ENCODE measurements around the gene ANGEL1. TPM values are rescaled to one million over a fixed set of nuclear protein-coding genes. Genes with fewer than 3 reads are reported as not detected.

ANGEL1 gene
- total and polyA plus RNA-seq, 4 donors = 5.2 to 15.9 (median 9.6) TPM

- WGBS = 71% methylated on average over 7 of the region's 7 CpGs
- no peak overlapping the region for H3K4me3 ChIP-seq (ENCODE audit: low read depth in 1 of 3, low read length in 3 of 3)
- no peaks in the 10 kb centered on the region for H3K9me3 ChIP-seq (ENCODE audit: control insufficient read depth in 4 of 4, low read length in 3 of 4)
- TF ChIP-seq RAD21 (IDR thresholded peaks at IDR 0.05) = no peak
- TF ChIP-seq TAF1 (conservative IDR thresholded peaks at IDR 0.05) = no peak
- TF ChIP-seq, protein P1, sequence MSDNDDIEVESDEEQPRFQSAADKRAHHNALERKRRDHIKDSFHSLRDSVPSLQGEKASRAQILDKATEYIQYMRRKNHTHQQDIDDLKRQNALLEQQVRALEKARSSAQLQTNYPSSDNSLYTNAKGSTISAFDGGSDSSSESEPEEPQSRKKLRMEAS (IDR thresholded peaks at IDR 0.05) = no peak
- TF ChIP-seq CTCF (IDR thresholded peaks at IDR 0.05; ENCODE audit: low read depth, low read length, missing input control) = no peak
- TF ChIP-seq FOXA1 (IDR thresholded peaks at IDR 0.05) = no peak
- no peak for TF ChIP-seq REST (IDR thresholded peaks at IDR 0.05)
- TF ChIP-seq SP1 (IDR thresholded peaks at IDR 0.05) = no peak
- no peak for TF ChIP-seq HNF4G (IDR thresholded peaks at IDR 0.05)
- no peak for TF ChIP-seq FOXA2 (IDR thresholded peaks at IDR 0.05)
- no peak for TF ChIP-seq JUND (IDR thresholded peaks at IDR 0.05)
- no peak for TF ChIP-seq RXRA (IDR thresholded peaks at IDR 0.05)
- no peak for TF ChIP-seq GABPA (IDR thresholded peaks at IDR 0.05 in 1 of 2, conservative IDR thresholded peaks at IDR 0.05 in 1 of 2)
- no peak for TF ChIP-seq NR2F2 (IDR thresholded peaks at IDR 0.05)
- no peak for TF ChIP-seq ATF3 (IDR thresholded peaks at IDR 0.05)
- no peak for TF ChIP-seq YY1 (IDR thresholded peaks at IDR 0.05)
- TF ChIP-seq, protein P2, sequence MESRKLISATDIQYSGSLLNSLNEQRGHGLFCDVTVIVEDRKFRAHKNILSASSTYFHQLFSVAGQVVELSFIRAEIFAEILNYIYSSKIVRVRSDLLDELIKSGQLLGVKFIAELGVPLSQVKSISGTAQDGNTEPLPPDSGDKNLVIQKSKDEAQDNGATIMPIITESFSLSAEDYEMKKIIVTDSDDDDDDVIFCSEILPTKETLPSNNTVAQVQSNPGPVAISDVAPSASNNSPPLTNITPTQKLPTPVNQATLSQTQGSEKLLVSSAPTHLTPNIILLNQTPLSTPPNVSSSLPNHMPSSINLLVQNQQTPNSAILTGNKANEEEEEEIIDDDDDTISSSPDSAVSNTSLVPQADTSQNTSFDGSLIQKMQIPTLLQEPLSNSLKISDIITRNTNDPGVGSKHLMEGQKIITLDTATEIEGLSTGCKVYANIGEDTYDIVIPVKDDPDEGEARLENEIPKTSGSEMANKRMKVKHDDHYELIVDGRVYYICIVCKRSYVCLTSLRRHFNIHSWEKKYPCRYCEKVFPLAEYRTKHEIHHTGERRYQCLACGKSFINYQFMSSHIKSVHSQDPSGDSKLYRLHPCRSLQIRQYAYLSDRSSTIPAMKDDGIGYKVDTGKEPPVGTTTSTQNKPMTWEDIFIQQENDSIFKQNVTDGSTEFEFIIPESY (IDR thresholded peaks at IDR 0.05) = no peak
- DNase-seq (ENCODE audit: low spot score) = no peak
- H3K4me1 ChIP-seq (ENCODE audit: control insufficient read depth in 4 of 4, insufficient read depth in 4 of 4, low read length in 3 of 4) = peaks cover 9 to 41% (median 32%) of the 10 kb centered on the region in 4 donors
- H3K9ac ChIP-seq (ENCODE audit: low read depth in 1 of 2, low read length in 2 of 2) = no peak overlapping the region
- peak overlapping the region in 1 of 2 donors; percentile 0 for H3K27ac ChIP-seq (ENCODE audit: low read depth in 1 of 2, low read length in 2 of 2)
- H3K27me3 ChIP-seq (ENCODE audit: control insufficient read depth in 4 of 4, insufficient read depth in 4 of 4, low read length in 3 of 4) = no peaks in the 10 kb centered on the region
- H3K36me3 ChIP-seq (ENCODE audit: control insufficient read depth in 4 of 4, insufficient read depth in 3 of 4, low read depth in 1 of 4, low read length in 3 of 4) = no peaks in the 10 kb centered on the region
These were observed 17.2 kb upstream of the ANGEL1 start for GRCh38 chr14:76829650-76830421.

All from liver (tissue), 9 donors.